SU-DHL-6 (cell line): ENCODE results near the gene OR2AT4.

ENCODE experiments used
- H2AFZ ChIP-seq: fragments of 200-600 bp; sonication (generic); 2 replicates; pipeline ENCODE4 v1.6.1; 2014; ENCODE audit warnings: low read depth, mild to moderate bottlenecking, moderate library complexity, mixed read lengths, antibody characterized with exemption, low read length; ENCODE audit not compliant: severe bottlenecking
- H3F3A ChIP-seq: fragments of 200-600 bp; shearing (Covaris generic); 2 replicates; pipeline ENCODE4 v1.6.0; 2016; ENCODE audit warnings: antibody characterized with exemption, mild to moderate bottlenecking; ENCODE audit not compliant: insufficient read depth
- H3K27ac ChIP-seq: fragments of 200-600 bp; sonication (generic); 2 replicates; pipeline ENCODE4 v1.5.1; 2016; ENCODE audit warnings: low read depth, mild to moderate bottlenecking, low read length, moderate library complexity, mixed read lengths
- H3K27me3 ChIP-seq: fragments of 200-600 bp; sonication (generic), shearing (Covaris generic); 2 replicates; pipeline ENCODE4 v1.6.0; 2014; ENCODE audit warnings: mild to moderate bottlenecking, low read length
- H3K36me3 ChIP-seq: fragments of 200-600 bp; sonication (generic); 2 replicates; pipeline ENCODE4 v1.6.1; 2014; ENCODE audit warnings: mild to moderate bottlenecking, low read length, mixed read lengths
- H3K4me2 ChIP-seq: fragments of 300-600, 200-600 bp; shearing (Covaris generic), sonication (generic); 2 replicates; pipeline ENCODE4 v1.6.0; 2014; ENCODE audit warnings: low read length, low read depth, mild to moderate bottlenecking; ENCODE audit not compliant: poor library complexity, severe bottlenecking
- H3K4me3 ChIP-seq: fragments of 200-600 bp; sonication (generic); 2 replicates; pipeline ENCODE4 v1.5.1; 2014; ENCODE audit warnings: antibody characterized with exemption, low read length, mild to moderate bottlenecking, mixed read lengths; ENCODE audit not compliant: insufficient read depth, poor library complexity, severe bottlenecking
- H3K79me2 ChIP-seq: fragments of 200-600 bp; sonication (generic); 2 replicates; pipeline ENCODE4 v1.6.1; 2014; ENCODE audit warnings: mild to moderate bottlenecking, low read length, moderate library complexity; ENCODE audit not compliant: insufficient read depth
- H3K9ac ChIP-seq: fragments of 200-600 bp; sonication (generic); 2 replicates; pipeline ENCODE4 v1.7.0; 2014; ENCODE audit warnings: mild to moderate bottlenecking, low read length
- H3K9me2 ChIP-seq: fragments of 200-600 bp; sonication (generic); replicated peaks from 2 replicates; pipeline ENCODE4 v1.6.1; 2014; ENCODE audit warnings: low read length; ENCODE audit not compliant: insufficient read depth
- H3K9me3 ChIP-seq: fragments of 200-600 bp; sonication (generic); 2 replicates; pipeline ENCODE4 v1.6.1; 2014; ENCODE audit warnings: low read length, mixed read lengths; ENCODE audit not compliant: insufficient read depth
- H4K20me1 ChIP-seq: fragments of 200-600 bp; sonication (generic); 2 replicates; pipeline ENCODE4 v1.6.1; 2014; ENCODE audit warnings: low read depth, mild to moderate bottlenecking, antibody characterized with exemption, low read length, moderate library complexity, mixed read lengths
- CTCF ChIP-seq: fragments of 200-600 bp; sonication (generic); IDR thresholded peaks from one replicate; pipeline ENCODE4 v1.5.1; 2017; ENCODE audit warnings: antibody characterized with exemption, mild to moderate bottlenecking, low read length, moderate library complexity; ENCODE audit not compliant: insufficient read depth, poor library complexity, severe bottlenecking
- EZH2phosphoT487 ChIP-seq: fragments of 200-600 bp; sonication (generic), shearing (Covaris generic); conservative IDR thresholded peaks from 2 replicates; pipeline ENCODE4 v1.6.1; 2018; ENCODE audit warnings: mild to moderate bottlenecking, antibody characterized with exemption, low read length, moderate library complexity, mixed read lengths

OR2AT4 gene

GRCh38 chr11:75072582-75072981, 24.1 kb downstream of the OR2AT4 start:
- no peak overlapping the region for H3K4me2 ChIP-seq
- H3K9me3 ChIP-seq, result no peaks in the 10 kb centered on the region
- no peaks in the 10 kb centered on the region for H3K27me3 ChIP-seq
- no peaks in the 10 kb centered on the region for H4K20me1 ChIP-seq
- TF ChIP-seq CTCF (no peak), EZH2phosphoT487 (no peak)
- H3F3A ChIP-seq, result no peaks in the 10 kb centered on the region
- H3K9me2 ChIP-seq, result no peaks in the 10 kb centered on the region
- H3K27ac ChIP-seq, result no peak overlapping the region
- no peaks in the 10 kb centered on the region for H3K36me3 ChIP-seq
- H3K9ac ChIP-seq, result no peak overlapping the region
- H2AFZ ChIP-seq, result no peak overlapping the region
- H3K79me2 ChIP-seq, result no peaks in the 10 kb centered on the region
- no peak overlapping the region for H3K4me3 ChIP-seq

- H3K9ac ChIP-seq, result no peak overlapping the region
- H2AFZ ChIP-seq, result no peak overlapping the region
- H3K27me3 ChIP-seq, result no peaks in the 10 kb centered on the region
- H3K9me2 ChIP-seq, result no peaks in the 10 kb centered on the region
- H4K20me1 ChIP-seq, result no peaks in the 10 kb centered on the region
- TF ChIP-seq CTCF (no peak), EZH2phosphoT487 (no peak)
- H3K9me3 ChIP-seq, result no peaks in the 10 kb centered on the region
- no peaks in the 10 kb centered on the region for H3K36me3 ChIP-seq
- no peak overlapping the region for H3K27ac ChIP-seq
- no peaks in the 10 kb centered on the region for H3F3A ChIP-seq
- H3K4me2 ChIP-seq, result no peak overlapping the region
- H3K79me2 ChIP-seq, result no peaks in the 10 kb centered on the region
- no peak overlapping the region for H3K4me3 ChIP-seq
These were observed 27.2 kb downstream of the OR2AT4 start for GRCh38 chr11:75069473-75069872.

GRCh38 chr11:75068993-75069392, 27.7 kb downstream of the OR2AT4 start:
- Histone ChIP-seq H3F3A (no peaks in the 10 kb centered on the region), H3K36me3 (no peaks in the 10 kb centered on the region), H3K27ac (no peak overlapping the region), H2AFZ (no peak overlapping the region), H4K20me1 (no peaks in the 10 kb centered on the region), H3K4me2 (no peak overlapping the region), H3K9ac (no peak overlapping the region), H3K9me2 (no peaks in the 10 kb centered on the region), H3K27me3 (no peaks in the 10 kb centered on the region), H3K79me2 (no peaks in the 10 kb centered on the region), H3K9me3 (no peaks in the 10 kb centered on the region), H3K4me3 (no peak overlapping the region)
- TF ChIP-seq CTCF, result no peak
- no peak for TF ChIP-seq EZH2phosphoT487

GRCh38 chr11:75068559-75068958, 28.1 kb downstream of the OR2AT4 start:
- Histone ChIP-seq H3K9ac (no peak overlapping the region), H3K9me2 (no peaks in the 10 kb centered on the region), H3K27ac (no peak overlapping the region), H3K27me3 (no peaks in the 10 kb centered on the region), H3K9me3 (no peaks in the 10 kb centered on the region), H3K36me3 (no peaks in the 10 kb centered on the region), H3F3A (no peaks in the 10 kb centered on the region), H3K4me3 (no peak overlapping the region), H2AFZ (no peak overlapping the region), H3K79me2 (no peaks in the 10 kb centered on the region), H4K20me1 (no peaks in the 10 kb centered on the region), H3K4me2 (no peak overlapping the region)
- TF ChIP-seq EZH2phosphoT487, result no peak
- no peak for TF ChIP-seq CTCF
